NCI-H526 (cell line): ENCODE results near the gene ATF2.

Experiments used
- DNase-seq, 2 experiments: peaks; one replicate each; lab custom pipeline; 2025; lab: John Stamatoyannopoulos, UW

ATF2 gene

GRCh38 chr2:175167792-175168563 lies at the start of gene ATF2:
Gene ATF2, minus strand, starts transcription at chr2:175168203. Its CDS starts 31,760 bp downstream, at chr2:175136443.
- peak; percentile 99 for DNase-seq

- DNase-seq, result no peak
Measured at GRCh38 chr2:175207741-175208438, 39.9 kb upstream of the ATF2 start.

GRCh38 chr2:175206866-175207265 lies 38.9 kb upstream of the ATF2 start:
- DNase-seq, result no peak

GRCh38 chr2:175205523-175205922 lies 37.5 kb upstream of the ATF2 start:
- no peak for DNase-seq

GRCh38 chr2:175203621-175204496 lies 35.9 kb upstream of the ATF2 start:
- peak; percentile 60 to 85 for DNase-seq

- no peak for DNase-seq
Measured at GRCh38 chr2:175195012-175195411, 27.0 kb upstream of the ATF2 start.

- peak; percentile 10 to 22 for DNase-seq
Measured at GRCh38 chr2:175188761-175189160, 20.8 kb upstream of the ATF2 start.

- peak in 1 of 2 experiments; percentile 9 for DNase-seq
Measured at GRCh38 chr2:175187378-175187777, 19.4 kb upstream of the ATF2 start.

GRCh38 chr2:175183674-175184073 lies 15.7 kb upstream of the ATF2 start:
- DNase-seq, result no peak

GRCh38 chr2:175181877-175182308 lies 13.9 kb upstream of the ATF2 start:
- no peak for DNase-seq

GRCh38 chr2:175181104-175181876 lies 13.3 kb upstream of the ATF2 start, which contains the start of gene ATP5MC3:
Gene ATP5MC3, minus strand, starts transcription at chr2:175181710. Its CDS starts 317 bp downstream, at chr2:175181393.
- peak; percentile 93 to 98 for DNase-seq

GRCh38 chr2:175180701-175181103 lies 12.7 kb upstream of the ATF2 start:
- DNase-seq, result peak in 1 of 2 experiments; percentile 63

GRCh38 chr2:175176624-175177023 lies 8.6 kb upstream of the ATF2 start:
- DNase-seq, result no peak

GRCh38 chr2:175175896-175176295 lies 7.9 kb upstream of the ATF2 start:
- no peak for DNase-seq

GRCh38 chr2:175175320-175175719 lies 7.3 kb upstream of the ATF2 start:
- no peak for DNase-seq

- no peak for DNase-seq
Measured at GRCh38 chr2:175170659-175171304, 2.8 kb upstream of the ATF2 start.

GRCh38 chr2:175169191-175169590 lies 1.2 kb upstream of the ATF2 start:
- DNase-seq, result no peak

GRCh38 chr2:175168564-175168945 lies 552 bp upstream of the ATF2 start:
- DNase-seq, result no peak

GRCh38 chr2:175167076-175167791 lies 769 bp downstream of the ATF2 start:
- DNase-seq, result peak; percentile 33 to 72

- no peak for DNase-seq
Measured at GRCh38 chr2:175166216-175166824, 1.7 kb downstream of the ATF2 start.
